Measurements from ENCODE around the gene OLFM3. TPM values are rescaled to one million over a fixed set of nuclear protein-coding genes. Genes with fewer than 3 reads are reported as not detected.

Gene OLFM3
- total and polyA plus RNA-seq, 3 donors from 2014 or later: 0.56 TPM; not detected in 2

- DNase-seq: no peak
- WGBS, 2 donors: 86 to 87% methylated on average over 1 of the region's 1 CpG
- Histone ChIP-seq H3K27me3 (no peaks in the 10 kb centered on the region), H3K4me3 (no peak overlapping the region), H3K4me1 (no peaks in the 10 kb centered on the region), H3K9me3 (no peaks in the 10 kb centered on the region), H3K27ac (no peak overlapping the region), H3K36me3 (ENCODE audit: low read depth, missing control alignments) (no peaks in the 10 kb centered on the region)
- TF ChIP-seq POLR2A (IDR thresholded peaks at IDR 0.05) (no peak), CTCF (IDR thresholded peaks at IDR 0.05) (no peak)
- intact Hi-C loops (cut with DNase I; ENCODE audit: low total_unique reads): no loop called here
Measured at GRCh38 chr1:101971304-101971703, 25.4 kb downstream of the OLFM3 start.

DNA sequence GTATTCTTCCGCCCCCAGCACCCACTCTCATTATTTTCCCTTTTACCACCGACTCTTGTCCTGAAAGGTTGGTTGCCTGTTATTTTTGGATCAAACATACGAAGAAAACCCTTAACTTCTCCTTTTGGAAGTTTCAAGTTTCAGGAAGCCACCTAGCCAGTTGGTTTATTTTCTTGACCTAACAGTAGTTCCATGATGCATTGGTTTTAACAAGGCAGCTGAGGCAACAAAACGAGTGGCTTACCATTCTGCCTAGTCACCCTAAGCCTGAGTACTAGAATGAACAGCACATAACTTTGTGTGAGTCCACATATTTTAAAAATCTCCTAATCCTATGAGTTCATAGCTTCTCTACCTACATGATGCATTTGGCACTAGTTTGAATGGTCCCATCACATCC is 28.9 kb downstream of the OLFM3 start:
- H3K27me3 ChIP-seq: no peaks in the 10 kb centered on the region
- H3K4me1 ChIP-seq: no peaks in the 10 kb centered on the region
- no peak overlapping the region for H3K27ac ChIP-seq
- intact Hi-C loops (cut with DNase I; ENCODE audit: low total_unique reads): no loop called here
- no peaks in the 10 kb centered on the region for H3K9me3 ChIP-seq
- no peaks in the 10 kb centered on the region for H3K36me3 ChIP-seq (ENCODE audit: low read depth, missing control alignments)
- TF ChIP-seq POLR2A (IDR thresholded peaks at IDR 0.05) (no peak), CTCF (IDR thresholded peaks at IDR 0.05) (no peak)
- no peak overlapping the region for H3K4me3 ChIP-seq
- no peak for DNase-seq
- 59 to 62% methylated on average over 4 of the region's 4 CpGs for WGBS, 2 donors

GRCh38 chr1:101965341-101965740 is 31.4 kb downstream of the OLFM3 start:
- Histone ChIP-seq H3K9me3 (no peaks in the 10 kb centered on the region), H3K4me3 (no peak overlapping the region), H3K27ac (no peak overlapping the region), H3K36me3 (ENCODE audit: low read depth, missing control alignments) (no peaks in the 10 kb centered on the region), H3K4me1 (no peaks in the 10 kb centered on the region), H3K27me3 (no peaks in the 10 kb centered on the region)
- TF ChIP-seq POLR2A (IDR thresholded peaks at IDR 0.05) (no peak), CTCF (IDR thresholded peaks at IDR 0.05) (no peak)
- intact Hi-C loops (cut with DNase I; ENCODE audit: low total_unique reads): no loop called here
- 40 to 55% methylated on average over 2 of the region's 2 CpGs for WGBS, 2 donors
- DNase-seq: no peak

GRCh38 chr1:101964708-101965107 is 32.0 kb downstream of the OLFM3 start:
- no peak for TF ChIP-seq POLR2A (IDR thresholded peaks at IDR 0.05)
- no peak for TF ChIP-seq CTCF (IDR thresholded peaks at IDR 0.05)
- intact Hi-C loops (cut with DNase I; ENCODE audit: low total_unique reads): no loop called here
- no peak overlapping the region for H3K27ac ChIP-seq
- H3K4me1 ChIP-seq: no peaks in the 10 kb centered on the region
- no peak overlapping the region for H3K4me3 ChIP-seq
- no peaks in the 10 kb centered on the region for H3K27me3 ChIP-seq
- WGBS, 2 donors: 0% methylated on average over 1 of the region's 1 CpG
- H3K9me3 ChIP-seq: no peaks in the 10 kb centered on the region
- H3K36me3 ChIP-seq (ENCODE audit: low read depth, missing control alignments): no peaks in the 10 kb centered on the region
- DNase-seq: no peak

DNA sequence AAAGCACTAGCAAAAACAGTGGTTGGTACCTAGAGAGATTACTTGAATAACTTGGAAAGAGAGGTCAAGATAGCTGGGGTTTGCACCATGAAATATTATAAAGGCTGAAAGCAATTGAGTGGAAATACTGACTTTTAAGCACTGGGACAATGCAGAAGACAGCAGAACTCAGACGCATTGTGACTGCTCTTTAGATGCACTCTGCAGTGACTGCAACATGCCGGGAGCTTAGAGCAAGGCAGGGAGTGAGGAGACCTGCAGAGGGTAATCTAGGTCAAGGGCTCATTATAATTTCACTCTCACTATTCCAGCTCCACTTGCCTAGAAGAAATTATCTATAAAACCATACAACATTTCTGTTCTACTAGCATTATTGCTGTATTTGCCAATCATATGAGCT is 36.6 kb downstream of the OLFM3 start:
- DNase-seq: no peak
- Histone ChIP-seq H3K9me3 (no peaks in the 10 kb centered on the region), H3K27ac (no peak overlapping the region), H3K36me3 (ENCODE audit: low read depth, missing control alignments) (no peaks in the 10 kb centered on the region), H3K4me3 (no peak overlapping the region), H3K4me1 (no peaks in the 10 kb centered on the region), H3K27me3 (no peaks in the 10 kb centered on the region)
- no peak for TF ChIP-seq CTCF (IDR thresholded peaks at IDR 0.05)
- no peak for TF ChIP-seq POLR2A (IDR thresholded peaks at IDR 0.05)
- intact Hi-C loops (cut with DNase I; ENCODE audit: low total_unique reads): no loop called here
- WGBS, 2 donors: 53 to 67% methylated on average over 2 of the region's 2 CpGs
